ENCODE results near the gene KLK11. TPM values are rescaled to one million over a fixed set of nuclear protein-coding genes. Genes with fewer than 3 reads are reported as not detected.
A peak's percentile ranks its signal among the peaks of the same experiment; 100 is the strongest.

Gene KLK11
- total RNA-seq, 2 donors from 2014 or later, result not detected

DNA sequence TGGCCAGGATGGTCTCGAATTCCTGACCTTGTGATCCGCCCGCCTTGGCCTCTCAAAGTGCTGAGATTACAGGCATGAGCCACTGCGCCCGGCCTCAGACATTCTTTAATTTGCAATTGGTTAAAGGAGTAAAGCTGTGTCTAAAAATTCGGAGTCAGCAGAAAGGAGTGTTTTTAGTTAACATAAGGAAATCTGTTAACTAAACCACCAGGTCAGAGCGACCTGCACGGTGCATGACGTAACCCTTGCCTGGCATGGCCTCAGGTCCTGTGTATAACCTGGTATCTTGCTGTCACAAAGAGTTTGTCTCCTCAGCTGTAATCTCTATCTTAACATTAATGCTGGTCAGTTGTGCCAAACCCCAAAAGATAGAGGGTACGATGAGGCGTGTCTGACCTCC lies 17.9 kb upstream of the KLK11 start:
- no peaks in the 10 kb centered on the region for H3K9me3 Mint-ChIP-seq
- no peaks in the 10 kb centered on the region for H3K36me3 Mint-ChIP-seq
- ATAC-seq (no peak), DNase-seq (ENCODE audit: low spot score) (no peak)
- peaks cover 15 to 26% of the 10 kb centered on the region in 2 donors for H3K27me3 Mint-ChIP-seq
- no peak overlapping the region for H3K4me3 Mint-ChIP-seq
- no peaks in the 10 kb centered on the region for H3K4me1 Mint-ChIP-seq (ENCODE audit: low read depth in 2 of 2)
- H3K27ac Mint-ChIP-seq, result no peak overlapping the region

GRCh38 chr19:51043497-51043896 lies 17.1 kb upstream of the KLK11 start:
- ATAC-seq (peak in 1 of 2 donors; percentile 36), DNase-seq (ENCODE audit: low spot score) (no peak)
- Mint-ChIP-seq H3K36me3 (no peaks in the 10 kb centered on the region), H3K9me3 (no peaks in the 10 kb centered on the region), H3K4me1 (ENCODE audit: low read depth in 2 of 2) (no peaks in the 10 kb centered on the region), H3K27me3 (peaks cover 8 to 25% of the 10 kb centered on the region in 2 donors), H3K27ac (no peak overlapping the region), H3K4me3 (no peak overlapping the region)

DNA sequence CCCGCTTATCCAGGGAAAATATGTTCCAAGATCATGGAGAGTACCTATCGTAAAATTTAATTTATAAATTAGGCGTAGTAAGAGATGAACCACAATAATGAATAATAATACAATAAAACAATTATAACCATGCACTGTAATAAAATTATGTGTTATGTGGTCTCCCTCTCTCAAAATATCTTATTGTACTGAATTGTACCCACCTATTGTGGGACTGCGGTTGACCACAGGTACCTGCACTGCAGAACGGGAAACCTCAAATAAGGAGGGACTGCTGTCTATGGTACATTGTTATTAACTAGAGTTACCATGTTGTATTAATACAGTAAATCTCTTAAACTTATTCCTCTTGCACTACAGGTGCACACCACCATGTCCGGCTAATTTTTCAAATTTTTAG lies 13.7 kb upstream of the KLK11 start:
- Mint-ChIP-seq H3K9me3 (no peaks in the 10 kb centered on the region), H3K4me1 (ENCODE audit: low read depth in 2 of 2) (no peaks in the 10 kb centered on the region), H3K36me3 (no peaks in the 10 kb centered on the region), H3K4me3 (no peak overlapping the region), H3K27ac (no peak overlapping the region), H3K27me3 (peaks cover 4 to 6% of the 10 kb centered on the region in 2 donors)
- ATAC-seq (no peak), DNase-seq (ENCODE audit: low spot score) (no peak)

GRCh38 chr19:51036519-51036918 lies 10.1 kb upstream of the KLK11 start:
- no peaks in the 10 kb centered on the region for H3K4me1 Mint-ChIP-seq (ENCODE audit: low read depth in 2 of 2)
- no peak overlapping the region for H3K4me3 Mint-ChIP-seq
- ATAC-seq, result no peak
- no peak for DNase-seq (ENCODE audit: low spot score)
- no peak overlapping the region for H3K27ac Mint-ChIP-seq
- H3K27me3 Mint-ChIP-seq, result peaks cover 15 to 24% of the 10 kb centered on the region in 2 donors
- H3K9me3 Mint-ChIP-seq, result no peaks in the 10 kb centered on the region
- no peaks in the 10 kb centered on the region for H3K36me3 Mint-ChIP-seq

DNA sequence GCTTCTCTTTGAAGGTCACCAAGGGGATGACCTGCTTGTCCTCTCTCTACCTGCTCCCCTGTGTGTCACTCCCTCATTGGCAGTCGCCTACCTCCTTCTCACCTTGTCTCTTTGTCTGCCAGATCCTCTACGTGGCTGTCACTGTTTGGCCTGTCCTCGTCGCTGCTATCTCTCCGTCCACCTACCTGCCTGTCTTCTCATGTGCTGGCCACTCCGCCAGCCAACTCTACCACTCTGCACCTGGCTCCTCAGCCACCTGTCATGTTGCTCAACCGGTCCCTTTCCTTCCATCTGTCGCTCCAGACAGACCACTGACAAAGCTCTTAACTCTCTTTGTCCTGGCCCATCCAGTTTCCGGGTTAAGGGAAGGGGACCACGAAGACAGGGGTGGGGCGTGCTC lies 8.3 kb upstream of the KLK11 start, which contains the start of gene KLK12:
TSS of gene KLK12 (minus strand) at position 299 of the 400 bp plus-strand sequence. CDS start 381 bp downstream, outside the sequence.
- H3K9me3 Mint-ChIP-seq, result no peaks in the 10 kb centered on the region
- DNase-seq (ENCODE audit: low spot score) (no peak), ATAC-seq (no peak)
- H3K36me3 Mint-ChIP-seq, result no peaks in the 10 kb centered on the region
- peak within 1 kb of the TSS in 1 of 2 donors; percentile 6 for H3K27ac Mint-ChIP-seq
- no peak within 1 kb of the TSS for H3K4me3 Mint-ChIP-seq
- H3K4me1 Mint-ChIP-seq (ENCODE audit: low read depth in 2 of 2), result no peaks in the 10 kb centered on the region
- H3K27me3 Mint-ChIP-seq, result peaks cover 22 to 35% of the 10 kb centered on the region in 2 donors

DNA sequence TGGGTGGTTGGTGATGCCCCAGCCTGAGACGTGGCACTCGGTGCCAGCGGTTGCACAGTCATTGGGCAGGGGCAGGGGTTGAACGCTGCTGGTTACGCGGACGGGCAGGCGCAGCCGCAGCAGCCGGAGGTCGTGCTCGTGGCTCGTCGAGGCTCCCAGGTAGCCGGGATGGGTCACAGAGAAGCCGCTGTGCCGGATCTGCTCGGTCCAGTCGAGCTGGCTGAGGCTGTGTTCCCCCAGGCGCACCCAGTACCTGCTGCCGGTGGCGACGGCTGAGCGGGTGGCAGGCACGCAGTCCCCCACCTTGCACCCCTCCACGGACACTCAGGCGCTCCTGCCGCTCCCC lies 5.4 kb upstream of the KLK11 start:
- peaks cover 0 to under 1% of the 10 kb centered on the region in 2 donors for H3K4me1 Mint-ChIP-seq (ENCODE audit: low read depth in 2 of 2)

DNA sequence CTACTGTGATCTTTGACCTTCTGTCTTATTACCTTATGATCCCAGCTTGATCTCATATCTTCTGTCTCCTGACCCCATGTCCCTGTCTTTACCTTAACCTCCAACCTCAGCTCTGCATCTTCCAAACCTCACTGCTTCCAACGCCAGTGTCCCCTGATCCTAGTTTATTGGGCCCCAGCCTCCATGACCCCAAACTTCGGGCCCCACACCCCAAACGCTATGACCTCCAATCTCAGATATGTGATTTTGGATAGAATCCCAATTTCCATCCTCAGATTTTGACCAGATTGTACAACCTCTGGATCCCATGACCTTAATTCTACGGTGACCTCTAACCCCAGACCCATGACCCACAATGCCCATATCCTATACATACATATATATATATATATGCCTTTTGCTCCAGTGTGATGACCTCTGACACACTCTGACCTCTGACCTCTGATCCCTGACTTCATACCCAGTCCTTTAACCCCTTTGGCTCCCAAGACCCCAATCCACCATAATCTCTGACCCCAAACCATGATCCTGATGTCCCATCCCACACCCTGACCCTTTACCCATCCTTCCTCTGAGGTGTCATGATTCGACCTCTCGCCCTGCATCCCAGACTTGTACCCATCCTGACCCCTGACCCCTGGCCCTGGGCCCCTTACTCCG lies 4.9 kb upstream of the KLK11 start:
- no peaks in the 10 kb centered on the region for H3K9me3 Mint-ChIP-seq
- H3K27ac Mint-ChIP-seq, result no peak overlapping the region
- peaks cover 29 to 49% of the 10 kb centered on the region in 2 donors for H3K27me3 Mint-ChIP-seq
- H3K4me1 Mint-ChIP-seq (ENCODE audit: low read depth in 2 of 2), result peaks cover 0 to 3% of the 10 kb centered on the region in 2 donors
- no peak overlapping the region for H3K4me3 Mint-ChIP-seq
- no peak for ATAC-seq
- no peaks in the 10 kb centered on the region for H3K36me3 Mint-ChIP-seq
- no peak for DNase-seq (ENCODE audit: low spot score)

More for the DNA sequence above, 5.4 kb upstream of the KLK11 start:
- Mint-ChIP-seq H3K36me3 (no peaks in the 10 kb centered on the region), H3K27me3 (peaks cover 26 to 44% of the 10 kb centered on the region in 2 donors), H3K4me3 (no peak overlapping the region), H3K9me3 (no peaks in the 10 kb centered on the region), H3K27ac (no peak overlapping the region)
- no peak for DNase-seq (ENCODE audit: low spot score)
- no peak for ATAC-seq

GRCh38 chr19:51030631-51031030 lies 4.2 kb upstream of the KLK11 start:
- Mint-ChIP-seq H3K36me3 (no peaks in the 10 kb centered on the region), H3K27ac (no peak overlapping the region), H3K4me1 (ENCODE audit: low read depth in 2 of 2) (peaks cover 0 to 3% of the 10 kb centered on the region in 2 donors), H3K4me3 (no peak overlapping the region), H3K9me3 (no peaks in the 10 kb centered on the region), H3K27me3 (peaks cover 29 to 49% of the 10 kb centered on the region in 2 donors)
- DNase-seq (ENCODE audit: low spot score) (no peak), ATAC-seq (no peak)

- DNase-seq (ENCODE audit: low spot score) (no peak), ATAC-seq (no peak)
- Mint-ChIP-seq H3K4me3 (no peak overlapping the region), H3K27ac (no peak overlapping the region), H3K4me1 (ENCODE audit: low read depth in 2 of 2) (peaks cover 0 to 3% of the 10 kb centered on the region in 2 donors), H3K27me3 (peaks cover 23 to 40% of the 10 kb centered on the region in 2 donors), H3K36me3 (no peaks in the 10 kb centered on the region), H3K9me3 (no peaks in the 10 kb centered on the region)
Observed at GRCh38 chr19:51029718-51030117, 3.3 kb upstream of the KLK11 start.

DNA sequence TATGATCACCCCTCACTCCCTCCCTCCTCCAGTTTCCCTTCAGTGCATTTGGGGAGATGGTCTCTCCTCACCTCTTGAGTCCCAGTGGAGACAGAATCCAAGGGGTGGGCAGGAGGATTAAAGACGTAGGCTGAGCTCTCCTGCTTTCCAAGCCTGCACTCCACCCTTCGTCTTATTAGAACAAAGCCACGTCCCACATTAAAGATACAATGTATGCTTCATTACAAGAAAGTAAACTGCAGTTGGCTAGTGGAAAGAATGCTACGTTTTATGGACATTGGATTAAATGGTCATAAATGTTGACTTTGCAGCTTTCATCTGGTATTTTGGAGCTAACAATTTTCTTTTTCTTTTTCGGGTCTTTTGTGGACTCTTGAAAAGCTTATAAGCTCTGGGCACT lies 1.5 kb upstream of the KLK11 start:
- no peaks in the 10 kb centered on the region for H3K36me3 Mint-ChIP-seq
- H3K4me3 Mint-ChIP-seq, result no peak overlapping the region
- peaks cover 0 to 3% of the 10 kb centered on the region in 2 donors for H3K4me1 Mint-ChIP-seq (ENCODE audit: low read depth in 2 of 2)
- DNase-seq (ENCODE audit: low spot score), result no peak
- ATAC-seq, result no peak
- H3K27ac Mint-ChIP-seq, result no peak overlapping the region
- H3K27me3 Mint-ChIP-seq, result peaks cover 27 to 31% of the 10 kb centered on the region in 2 donors
- no peaks in the 10 kb centered on the region for H3K9me3 Mint-ChIP-seq

GRCh38 chr19:51027126-51027806 lies 850 bp upstream of the KLK11 start:
- H3K4me3 Mint-ChIP-seq, result no peak overlapping the region
- no peaks in the 10 kb centered on the region for H3K36me3 Mint-ChIP-seq

DNA sequence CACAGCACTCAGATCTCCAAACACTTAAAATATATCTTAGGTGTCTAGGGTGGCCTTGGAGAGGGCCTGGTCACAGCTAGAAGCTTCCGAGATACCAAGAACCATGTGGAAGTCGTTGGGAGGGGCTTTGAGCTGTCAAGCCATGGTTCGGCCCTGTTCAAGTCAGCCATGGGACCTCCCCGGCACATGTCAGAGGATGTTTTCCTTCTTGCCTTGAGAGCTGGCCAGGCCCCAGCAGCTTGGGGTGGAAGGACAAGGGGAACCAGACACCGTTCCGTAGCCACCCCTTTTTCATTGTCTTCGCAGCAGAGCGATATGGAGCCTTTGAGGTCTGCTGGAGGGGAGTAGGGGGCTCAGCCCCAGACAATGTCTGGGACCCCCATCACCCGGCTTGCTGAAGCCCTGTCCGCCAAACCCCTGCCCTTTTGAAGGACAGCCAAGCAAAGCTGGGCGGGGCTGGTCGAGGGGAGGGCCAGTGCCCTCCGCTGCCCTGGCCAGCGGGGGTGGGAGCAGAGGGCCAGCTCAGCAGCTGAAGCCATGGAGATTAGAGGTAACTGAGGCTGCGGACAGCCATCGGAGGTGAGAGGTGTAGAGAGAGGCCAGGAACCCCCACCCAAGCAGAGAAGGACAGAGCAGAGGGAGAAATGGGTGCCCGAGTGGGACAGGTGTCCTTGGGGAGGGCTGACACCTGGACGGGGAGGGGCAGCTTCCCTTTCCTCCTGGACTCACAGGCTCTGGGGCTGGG lies 435 bp downstream of the KLK11 start:
- no peak overlapping the region for H3K4me3 Mint-ChIP-seq
- H3K27ac Mint-ChIP-seq, result no peak overlapping the region
- no peaks in the 10 kb centered on the region for H3K9me3 Mint-ChIP-seq
- no peak for DNase-seq (ENCODE audit: low spot score)
- no peaks in the 10 kb centered on the region for H3K36me3 Mint-ChIP-seq
- ATAC-seq, result peak in 1 of 2 donors; percentile 26
- H3K27me3 Mint-ChIP-seq, result peaks cover 25 to 29% of the 10 kb centered on the region in 2 donors
- H3K4me1 Mint-ChIP-seq (ENCODE audit: low read depth in 2 of 2), result peaks cover 0 to 3% of the 10 kb centered on the region in 2 donors

More at GRCh38 chr19:51027126-51027806, 850 bp upstream of the KLK11 start:
- ATAC-seq (no peak), DNase-seq (ENCODE audit: low spot score) (no peak)
- Mint-ChIP-seq H3K4me1 (ENCODE audit: low read depth in 2 of 2) (peaks cover 0 to 3% of the 10 kb centered on the region in 2 donors), H3K9me3 (no peaks in the 10 kb centered on the region), H3K27ac (no peak overlapping the region), H3K27me3 (peaks cover 31 to 37% of the 10 kb centered on the region in 2 donors)

DNA sequence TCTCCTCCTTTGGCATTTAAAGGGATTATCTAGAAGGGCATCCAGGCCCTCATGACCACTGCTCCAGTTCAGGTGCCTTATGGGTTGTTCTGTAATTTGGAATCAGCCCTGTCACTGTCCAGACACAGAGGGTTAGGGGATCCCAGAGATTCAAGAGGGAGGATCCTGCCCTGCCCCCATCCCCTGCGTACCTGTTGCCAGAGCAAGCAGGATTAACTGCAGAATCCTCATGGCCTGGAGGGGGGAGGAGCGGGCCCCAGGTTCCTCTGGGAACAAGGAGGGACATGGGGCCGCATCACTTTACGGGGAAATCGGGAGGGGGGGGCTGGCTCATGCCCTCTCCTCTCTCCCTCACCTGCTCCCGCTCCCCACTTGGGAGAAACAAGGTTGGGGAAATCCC lies 1.0 kb downstream of the KLK11 start:
- ATAC-seq, result no peak
- H3K36me3 Mint-ChIP-seq, result no peaks in the 10 kb centered on the region
- no peak overlapping the region for H3K27ac Mint-ChIP-seq
- no peak for DNase-seq (ENCODE audit: low spot score)
- H3K27me3 Mint-ChIP-seq, result peaks cover 24% of the 10 kb centered on the region in 2 donors
- H3K9me3 Mint-ChIP-seq, result no peaks in the 10 kb centered on the region
- H3K4me1 Mint-ChIP-seq (ENCODE audit: low read depth in 2 of 2), result peaks cover 0 to 3% of the 10 kb centered on the region in 2 donors
- no peak overlapping the region for H3K4me3 Mint-ChIP-seq

DNA sequence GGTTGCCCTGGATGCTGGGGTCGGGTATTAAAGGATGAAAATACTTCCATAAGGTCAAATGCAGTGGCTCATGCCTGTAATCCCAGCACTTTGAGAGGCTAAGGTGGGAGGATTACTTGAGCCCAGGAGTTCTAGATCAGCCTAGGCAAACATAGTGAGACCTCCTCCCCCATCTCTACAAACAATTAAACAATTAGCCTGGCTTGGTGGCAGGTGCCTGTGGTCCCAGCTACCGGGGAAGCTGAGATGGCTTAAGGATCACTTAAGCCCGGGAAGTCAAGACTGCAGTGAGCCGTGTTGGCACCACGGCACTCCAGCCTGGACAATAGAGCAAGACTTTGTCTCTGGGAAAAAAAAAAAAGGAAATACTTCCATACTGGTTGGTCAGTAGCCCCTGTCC lies 1.5 kb downstream of the KLK11 start:
- Mint-ChIP-seq H3K4me3 (no peak overlapping the region), H3K4me1 (ENCODE audit: low read depth in 2 of 2) (peaks cover 3 to 6% of the 10 kb centered on the region in 2 donors), H3K27me3 (peaks cover 25 to 28% of the 10 kb centered on the region in 2 donors), H3K27ac (no peak overlapping the region), H3K36me3 (no peaks in the 10 kb centered on the region), H3K9me3 (no peaks in the 10 kb centered on the region)
- no peak for ATAC-seq
- DNase-seq (ENCODE audit: low spot score), result no peak

Data from natural killer cell treated with Interleukin-12 subunit alpha and Interleukin-12 subunit beta and Interleukin-15 and Interleukin-18, amount 100 ng/mL, for 72 hours (primary cell).